IMR-90 (cell line): Measurements from ENCODE around the gene DOCK9. TPM values are rescaled to one million over a fixed set of nuclear protein-coding genes. Genes with fewer than 3 reads are reported as not detected.

Experiments used
- ATAC-seq: fragments of 200-7000 bp; cut with Tn5 transposase; 2 replicates; pipeline ENCODE4 v1.9.1; 2020; ENCODE audit warnings: low read depth, mild to moderate bottlenecking, moderate library complexity
- BruUV-seq: library from RNA; stranded (reverse); fragments of 400-500 nt; replicated peaks from 2 replicates; lab custom pipeline; 2021; lab: Mats Ljungman, UMichigan
- CTCF ChIA-PET: fragments of 300-600 bp; formaldehyde crosslinking; extraction: SDS; loops from one replicate; lab custom pipeline; 2021; ENCODE audit warnings: antibody characterized with exemption; lab: Yijun Ruan, JAX
- POLR2A ChIA-PET: fragments of 300-600 bp; sonication (Branson Sonifier 250); formaldehyde crosslinking; loops from one replicate; lab custom pipeline; 2022; ENCODE audit warnings: antibody characterized with exemption; ENCODE audit not compliant: unreplicated experiment; lab: Charles Lee
- DNase-seq: peaks from one replicate; pipeline ENCODE4 v3.0.0; 2013
- H2AFZ ChIP-seq: replicated peaks from 2 replicates; pipeline ENCODE3; 2013; ENCODE audit warnings: low read length, mild to moderate bottlenecking; ENCODE audit not compliant: poor library complexity
- H2AK5ac ChIP-seq: 2 replicates; pipeline ENCODE4 v1.6.1; 2013; ENCODE audit warnings: low read depth, low read length, inconsistent platforms
- H2AK9ac ChIP-seq: replicated peaks from 2 replicates; pipeline ENCODE3; 2013; ENCODE audit warnings: mild to moderate bottlenecking, low read depth, low read length, moderate library complexity; ENCODE audit not compliant: poor library complexity
- H2BK120ac ChIP-seq: 2 replicates; pipeline ENCODE4 v1.6.1; 2013; ENCODE audit warnings: low read depth, low read length, inconsistent platforms
- H2BK15ac ChIP-seq: 3 replicates; pipeline ENCODE4 v1.6.1; 2013; ENCODE audit warnings: low read depth, low read length, inconsistent platforms
- H2BK20ac ChIP-seq: 2 replicates; pipeline ENCODE4 v1.6.1; 2013; ENCODE audit warnings: low read depth, mild to moderate bottlenecking, inconsistent platforms, low read length, moderate library complexity
- H2BK5ac ChIP-seq: 2 replicates; pipeline ENCODE4 v1.6.1; 2013; ENCODE audit warnings: mild to moderate bottlenecking, low read depth, low read length, inconsistent platforms; ENCODE audit not compliant: poor library complexity, severe bottlenecking
- H3K14ac ChIP-seq: replicated peaks from 2 replicates; pipeline ENCODE4 v1.6.1; 2013; ENCODE audit warnings: low read depth, low read length, inconsistent platforms
- H3K18ac ChIP-seq: 2 replicates; pipeline ENCODE4 v1.6.1; 2013; ENCODE audit warnings: low read depth, low read length, control low read depth
- H3K23ac ChIP-seq: 2 replicates; pipeline ENCODE4 v1.6.1; 2013; ENCODE audit warnings: low read depth, low read length, inconsistent platforms
- H3K27ac ChIP-seq: 2 replicates; pipeline ENCODE4 v1.5.1; 2013; ENCODE audit warnings: mild to moderate bottlenecking, control low read depth, low read length; ENCODE audit not compliant: insufficient read depth
- H3K27me3 ChIP-seq: 2 replicates; pipeline ENCODE4 v1.6.1; 2013; ENCODE audit warnings: low read length; ENCODE audit not compliant: control insufficient read depth, insufficient read depth
- H3K36me3 ChIP-seq: 2 replicates; pipeline ENCODE4 v1.6.1; 2013; ENCODE audit warnings: low read length, mixed read lengths; ENCODE audit not compliant: control insufficient read depth, insufficient read depth
- H3K4ac ChIP-seq: 2 replicates; pipeline ENCODE4 v1.6.1; 2013; ENCODE audit warnings: low read depth, low read length, inconsistent platforms
- H3K4me1 ChIP-seq: 2 replicates; pipeline ENCODE4 v1.6.1; 2013; ENCODE audit warnings: low read length, mixed read lengths; ENCODE audit not compliant: control insufficient read depth, insufficient read depth
- H3K4me2 ChIP-seq: 2 replicates; pipeline ENCODE4 v1.6.1; 2013; ENCODE audit warnings: low read depth, mild to moderate bottlenecking, control low read depth, low read length, moderate library complexity
- H3K4me3 ChIP-seq: 2 replicates; pipeline ENCODE4 v1.5.1; 2013; ENCODE audit warnings: low read depth, mild to moderate bottlenecking, control low read depth, low read length, moderate library complexity; ENCODE audit not compliant: insufficient read depth
- H3K56ac ChIP-seq: 2 replicates; pipeline ENCODE4 v1.6.1; 2013; ENCODE audit warnings: low read length, inconsistent platforms; ENCODE audit not compliant: insufficient read depth; ENCODE audit errors: extremely low read depth
- H3K79me1 ChIP-seq, 2 experiments: 2 replicates each; pipeline ENCODE4 v1.6.1; 2013; ENCODE audit warnings: low read length in 2 of 2, inconsistent platforms in 1 of 2, low read depth in 1 of 2
- H3K9ac ChIP-seq: 2 replicates; pipeline ENCODE4 v1.6.1; 2013; ENCODE audit warnings: low read depth, low read length, control low read depth
- H3K9me1 ChIP-seq: 2 replicates; pipeline ENCODE4 v1.6.1; 2013; ENCODE audit warnings: low read length, inconsistent platforms; ENCODE audit not compliant: insufficient read depth
- H3K9me3 ChIP-seq: 2 replicates; pipeline ENCODE4 v1.6.1; 2013; ENCODE audit warnings: low read length; ENCODE audit not compliant: control insufficient read depth, insufficient read depth
- H4K20me1 ChIP-seq: 2 replicates; pipeline ENCODE4 v1.6.1; 2013; ENCODE audit warnings: low read length, inconsistent platforms; ENCODE audit not compliant: insufficient read depth
- H4K5ac ChIP-seq: 2 replicates; pipeline ENCODE4 v1.6.1; 2013; ENCODE audit warnings: mild to moderate bottlenecking, low read depth, low read length, control low read depth
- H4K8ac ChIP-seq, 2 experiments: 2 replicates each; pipeline ENCODE4 v1.6.1; 2013; ENCODE audit warnings: low read depth in 2 of 2, low read length in 2 of 2, control low read depth in 1 of 2, inconsistent platforms in 1 of 2
- H4K91ac ChIP-seq: 2 replicates; pipeline ENCODE4 v1.6.1; 2013; ENCODE audit warnings: low read depth, low read length, inconsistent platforms; ENCODE audit not compliant: insufficient read depth
- BHLHE40 ChIP-seq: fragments of 150-350 bp; IDR thresholded peaks from 2 replicates; pipeline ENCODE4 v1.6.1; 2016; ENCODE audit warnings: mild to moderate bottlenecking, low read depth, low read length
- CHD1 ChIP-seq: IDR thresholded peaks from 2 replicates; pipeline ENCODE4 v1.6.1; 2012; ENCODE audit warnings: low read depth, low read length, improper control_type of control experiment
- FOS ChIP-seq: fragments of 150-350 bp; IDR thresholded peaks from 2 replicates; pipeline ENCODE4 v1.6.1; 2016; ENCODE audit warnings: low read depth, low read length
- MAFK ChIP-seq: IDR thresholded peaks from 2 replicates; pipeline ENCODE4 v1.6.1; 2012; ENCODE audit warnings: low read depth, low read length, improper control_type of control experiment
- MXI1 ChIP-seq: IDR thresholded peaks from 2 replicates; pipeline ENCODE4 v1.6.1; 2012; ENCODE audit warnings: low read depth, mild to moderate bottlenecking, low read length, moderate library complexity, borderline replicate concordance
- POLR2A ChIP-seq: IDR thresholded peaks from 2 replicates; pipeline ENCODE4 v1.6.1; 2012; ENCODE audit warnings: mild to moderate bottlenecking, low read depth, low read length
- RAD21 ChIP-seq: IDR thresholded peaks from 2 replicates; pipeline ENCODE4 v1.6.1; 2012; ENCODE audit warnings: low read length, improper control_type of control experiment
- SMC3 ChIP-seq: fragments of 150-350 bp; IDR thresholded peaks from 2 replicates; pipeline ENCODE4 v1.6.1; 2016; ENCODE audit warnings: low read depth, mild to moderate bottlenecking, antibody characterized with exemption, low read length, moderate library complexity
- dilution Hi-C: fragments of 300-500 bp; cut with HindIII; formaldehyde crosslinking; loops from one replicate; pipeline ENCODE4 v1.14.3; 2018; ENCODE audit warnings: low sequenced_read_pairs; ENCODE audit not compliant: unreplicated experiment
- in situ Hi-C: fragments of 300-500 bp; cut with MboI; formaldehyde crosslinking; loops from 3 replicates; pipeline ENCODE4 v1.14.3; 2019; ENCODE audit warnings: low sequenced_read_pairs, inconsistent platforms, mixed read lengths
- intact Hi-C: fragments of 100-400 bp; cut with micrococcal nuclease; formaldehyde crosslinking; loops from 2 replicates; pipeline ENCODE4 v1.10.0; 2022
- polyA plus RNA-seq, 3 experiments: library from polyadenylated mRNA; depleted of rRNA; stranded (reverse); fragments of >200 nt; gene quantifications; 2 replicates each; pipeline ENCODE4 v1.2.3, GENCODE V29; 2012; ENCODE audit warnings: low replicate concordance in 1 of 3
- total RNA-seq: library from RNA; depleted of rRNA; stranded (reverse); fragments of >200 nt; gene quantifications from 2 replicates; pipeline ENCODE4 v1.2.3, GENCODE V29; 2012
- TF ChIP-seq, protein P1 (sequence below): fragments of 150-350 bp; IDR thresholded peaks from 2 replicates; pipeline ENCODE4 v1.6.1; 2016; ENCODE audit warnings: low read depth, mild to moderate bottlenecking, low read length, moderate library complexity, borderline replicate concordance
- TF ChIP-seq, protein P2 (sequence below): conservative IDR thresholded peaks from 2 replicates; pipeline ENCODE4 v1.5.1; 2012; ENCODE audit warnings: mild to moderate bottlenecking, low read depth, low read length, improper control_type of control experiment

The DOCK9 gene
- total and polyA plus RNA-seq, 2 of the 4 experiments (the other 2 are of a cell fraction) = 4.8 to 7.2 TPM

DNA sequence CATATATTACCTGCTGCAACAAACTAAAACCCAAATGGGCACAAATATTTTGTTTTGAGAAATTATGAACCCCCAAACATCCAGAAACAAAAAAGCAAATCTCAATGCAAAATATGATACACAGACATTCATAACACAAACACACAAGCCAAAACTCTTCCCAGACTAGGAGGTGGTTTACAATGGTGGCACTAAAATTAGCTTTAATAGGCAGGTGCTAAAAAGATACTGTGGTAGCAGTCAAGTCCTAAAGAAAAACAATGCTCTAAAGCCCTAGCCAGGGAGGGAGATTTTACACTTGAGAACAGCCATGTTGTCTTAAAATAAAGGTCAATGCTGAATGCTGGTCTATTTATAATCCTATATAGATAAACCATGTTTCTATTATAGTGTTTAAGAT is 65.0 kb downstream of the DOCK9 start:
- no peak overlapping the region for H4K8ac ChIP-seq
- dilution Hi-C loops (no loop called here), intact Hi-C loops (no loop called here), in situ Hi-C loops (no loop called here)
- H2BK20ac ChIP-seq = no peak overlapping the region
- H4K20me1 ChIP-seq = no peaks in the 10 kb centered on the region
- H2BK120ac ChIP-seq = no peak overlapping the region
- no peaks in the 10 kb centered on the region for H3K9me3 ChIP-seq
- BruUV-seq = no TSS peak
- no peak overlapping the region for H3K4ac ChIP-seq
- no peak overlapping the region for H2AFZ ChIP-seq
- no peaks in the 10 kb centered on the region for H3K79me1 ChIP-seq
- ChIA-PET POLR2A (no interaction called here), CTCF (no interaction called here)
- H3K4me3 ChIP-seq = no peak overlapping the region
- H3K18ac ChIP-seq = no peak overlapping the region
- no peak overlapping the region for H2AK5ac ChIP-seq
- H2BK15ac ChIP-seq = no peak overlapping the region
- H3K4me2 ChIP-seq = no peak overlapping the region
- no peak overlapping the region for H3K14ac ChIP-seq
- H3K36me3 ChIP-seq = no peaks in the 10 kb centered on the region
- H3K27me3 ChIP-seq = no peaks in the 10 kb centered on the region
- no peak overlapping the region for H2AK9ac ChIP-seq
- peaks cover 6% of the 10 kb centered on the region for H3K4me1 ChIP-seq
- peaks cover 13% of the 10 kb centered on the region for H3K9me1 ChIP-seq
- no peak overlapping the region for H4K91ac ChIP-seq
- H2BK5ac ChIP-seq = no peak overlapping the region
- H3K23ac ChIP-seq = no peak overlapping the region
- no peak overlapping the region for H3K56ac ChIP-seq
- H3K27ac ChIP-seq = no peak overlapping the region
- ATAC-seq (no peak), DNase-seq (no peak)
- TF ChIP-seq CHD1 = no peak
- TF ChIP-seq FOS = no peak
- TF ChIP-seq BHLHE40 = no peak
- TF ChIP-seq, protein P1, sequence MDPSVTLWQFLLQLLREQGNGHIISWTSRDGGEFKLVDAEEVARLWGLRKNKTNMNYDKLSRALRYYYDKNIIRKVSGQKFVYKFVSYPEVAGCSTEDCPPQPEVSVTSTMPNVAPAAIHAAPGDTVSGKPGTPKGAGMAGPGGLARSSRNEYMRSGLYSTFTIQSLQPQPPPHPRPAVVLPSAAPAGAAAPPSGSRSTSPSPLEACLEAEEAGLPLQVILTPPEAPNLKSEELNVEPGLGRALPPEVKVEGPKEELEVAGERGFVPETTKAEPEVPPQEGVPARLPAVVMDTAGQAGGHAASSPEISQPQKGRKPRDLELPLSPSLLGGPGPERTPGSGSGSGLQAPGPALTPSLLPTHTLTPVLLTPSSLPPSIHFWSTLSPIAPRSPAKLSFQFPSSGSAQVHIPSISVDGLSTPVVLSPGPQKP = no peak
- no peak for TF ChIP-seq MXI1
- no peak for TF ChIP-seq RAD21
- TF ChIP-seq SMC3 = no peak
- no peak for TF ChIP-seq POLR2A
- TF ChIP-seq MAFK = no peak
- TF ChIP-seq, protein P2, sequence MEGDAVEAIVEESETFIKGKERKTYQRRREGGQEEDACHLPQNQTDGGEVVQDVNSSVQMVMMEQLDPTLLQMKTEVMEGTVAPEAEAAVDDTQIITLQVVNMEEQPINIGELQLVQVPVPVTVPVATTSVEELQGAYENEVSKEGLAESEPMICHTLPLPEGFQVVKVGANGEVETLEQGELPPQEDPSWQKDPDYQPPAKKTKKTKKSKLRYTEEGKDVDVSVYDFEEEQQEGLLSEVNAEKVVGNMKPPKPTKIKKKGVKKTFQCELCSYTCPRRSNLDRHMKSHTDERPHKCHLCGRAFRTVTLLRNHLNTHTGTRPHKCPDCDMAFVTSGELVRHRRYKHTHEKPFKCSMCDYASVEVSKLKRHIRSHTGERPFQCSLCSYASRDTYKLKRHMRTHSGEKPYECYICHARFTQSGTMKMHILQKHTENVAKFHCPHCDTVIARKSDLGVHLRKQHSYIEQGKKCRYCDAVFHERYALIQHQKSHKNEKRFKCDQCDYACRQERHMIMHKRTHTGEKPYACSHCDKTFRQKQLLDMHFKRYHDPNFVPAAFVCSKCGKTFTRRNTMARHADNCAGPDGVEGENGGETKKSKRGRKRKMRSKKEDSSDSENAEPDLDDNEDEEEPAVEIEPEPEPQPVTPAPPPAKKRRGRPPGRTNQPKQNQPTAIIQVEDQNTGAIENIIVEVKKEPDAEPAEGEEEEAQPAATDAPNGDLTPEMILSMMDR = no peak
- H3K9ac ChIP-seq = no peak overlapping the region
- H4K5ac ChIP-seq = no peak overlapping the region
